ENCODE results near the gene C10orf143. TPM values are rescaled to one million over a fixed set of nuclear protein-coding genes. Genes with fewer than 3 reads are reported as not detected.
A peak's percentile ranks its signal among the peaks of the same experiment; 100 is the strongest.
"Not testable (repeated sequence)": the region's sequence is repeated elsewhere in the genome, so short reads cannot be mapped to it uniquely, and the experiment has no call there.

Gene C10orf143
- total RNA-seq, 1 donor from 2014 or later: 1.6 TPM

DNA sequence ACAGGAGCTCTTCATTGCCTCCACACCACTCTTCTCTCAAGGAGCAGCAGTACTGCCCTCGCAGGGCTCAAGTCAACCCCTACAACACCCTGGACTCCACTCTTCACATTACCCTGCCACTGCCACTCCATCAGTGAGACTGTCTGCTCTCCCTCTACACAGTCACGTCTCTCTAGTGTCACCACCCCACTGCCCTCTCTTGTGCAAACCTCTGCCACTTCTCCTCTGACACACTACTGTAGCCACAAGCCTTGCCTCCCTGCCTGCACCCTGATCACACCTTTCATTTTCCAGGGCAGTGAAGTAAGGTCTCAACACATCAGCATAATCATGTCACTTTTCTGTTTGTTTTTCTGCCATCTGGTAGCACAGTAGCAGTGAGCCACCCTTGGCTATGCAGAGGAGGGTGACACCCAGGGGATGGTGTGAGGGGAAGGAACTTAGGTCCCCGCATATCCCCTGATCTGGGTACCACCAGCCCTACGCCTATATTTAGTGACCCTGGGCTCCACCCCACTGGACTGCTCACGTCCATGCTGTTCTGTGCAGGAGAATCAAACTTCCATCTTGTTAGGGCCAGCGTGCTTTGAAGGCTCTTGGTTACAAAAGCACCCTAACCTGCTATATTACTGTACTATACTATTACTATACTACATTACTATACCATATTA, 1.6 kb downstream of the C10orf143 start:
- no peaks in the 10 kb centered on the region for H4K20me1 ChIP-seq (ENCODE audit: low read depth)
- no peaks in the 10 kb centered on the region for H3K4me1 ChIP-seq
- no peak overlapping the region for H3K27ac Mint-ChIP-seq
- H3K9ac ChIP-seq: no peak overlapping the region
- no peak for TF ChIP-seq EZH2 (IDR thresholded peaks at IDR 0.05)
- H3K27ac ChIP-seq: no peak overlapping the region
- H3K27me3 Mint-ChIP-seq (ENCODE audit: insufficient read depth, low read depth): peaks cover 5% of the 10 kb centered on the region
- peaks cover 8% of the 10 kb centered on the region for H3K27me3 ChIP-seq
- H3K79me2 ChIP-seq (ENCODE audit: low read depth): peaks cover 18% of the 10 kb centered on the region
- H3K36me3 Mint-ChIP-seq: peaks cover 2% of the 10 kb centered on the region
- H3K36me3 ChIP-seq: peaks cover 3% of the 10 kb centered on the region
- H3K4me2 ChIP-seq: peak overlapping the region; percentile 91
- peak overlapping the region; percentile 59 for H3K4me3 ChIP-seq
- H2AFZ ChIP-seq (replicated peaks): no peak overlapping the region
- H3F3A ChIP-seq (ENCODE audit: low read depth): peaks cover 11% of the 10 kb centered on the region
- peaks cover 17% of the 10 kb centered on the region for H3K4me1 Mint-ChIP-seq
- peaks cover 2% of the 10 kb centered on the region for H3K9me3 Mint-ChIP-seq
- no peaks in the 10 kb centered on the region for H3K9me3 ChIP-seq (ENCODE audit: low read depth)
- no peak for DNase-seq (ENCODE audit: low spot score)
- H3K4me3 Mint-ChIP-seq: peak overlapping the region; percentile 13

GRCh38 chr10:130108146-130108545, 2.5 kb downstream of the C10orf143 start:
- not testable (repeated sequence) for H3K27ac ChIP-seq; H3K9me3 ChIP-seq (ENCODE audit: low read depth); H2AFZ ChIP-seq (replicated peaks); H3K4me1 ChIP-seq; H3K27me3 Mint-ChIP-seq (ENCODE audit: insufficient read depth, low read depth); DNase-seq (ENCODE audit: low spot score); H3K4me3 ChIP-seq; H3K4me2 ChIP-seq; H3K36me3 Mint-ChIP-seq; H3K36me3 ChIP-seq; H3K27me3 ChIP-seq; H3K9me3 Mint-ChIP-seq; H3K9ac ChIP-seq; H3K27ac Mint-ChIP-seq; H4K20me1 ChIP-seq (ENCODE audit: low read depth); H3K4me3 Mint-ChIP-seq
- Histone ChIP-seq H3K79me2 (ENCODE audit: low read depth) (peaks cover 18% of the 10 kb centered on the region), H3F3A (ENCODE audit: low read depth) (peaks cover 11% of the 10 kb centered on the region)
- H3K4me1 Mint-ChIP-seq: peaks cover 17% of the 10 kb centered on the region

DNA sequence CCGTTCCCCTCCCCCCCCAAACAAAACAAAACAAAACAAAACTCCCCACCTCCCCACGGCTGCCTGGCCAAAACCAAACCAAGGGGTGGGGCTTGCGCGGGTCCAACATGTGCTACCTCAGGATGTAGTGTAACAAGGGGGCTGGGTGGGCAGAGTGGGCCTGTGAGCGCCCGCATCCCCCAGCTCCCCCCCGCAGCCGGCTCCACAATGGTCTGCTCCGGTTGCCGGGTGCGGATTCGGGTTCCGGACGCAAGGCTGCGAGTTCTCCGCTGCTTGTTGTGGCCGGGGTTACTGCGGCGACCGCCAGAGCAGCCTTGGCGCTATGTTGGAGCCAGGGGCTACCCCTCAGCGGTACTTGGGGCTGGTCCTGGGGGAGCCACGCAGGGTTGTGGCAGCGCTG, 4.9 kb downstream of the C10orf143 start:
- H3K27ac Mint-ChIP-seq: no peak overlapping the region
- peaks cover 8% of the 10 kb centered on the region for H3K27me3 ChIP-seq
- no peaks in the 10 kb centered on the region for H3K4me1 ChIP-seq
- DNase-seq (ENCODE audit: low spot score): peak; percentile 54
- peaks cover 11% of the 10 kb centered on the region for H3F3A ChIP-seq (ENCODE audit: low read depth)
- H3K36me3 Mint-ChIP-seq: no peaks in the 10 kb centered on the region
- no peak overlapping the region for H2AFZ ChIP-seq (replicated peaks)
- no peaks in the 10 kb centered on the region for H3K9me3 ChIP-seq (ENCODE audit: low read depth)
- no peak overlapping the region for H3K27ac ChIP-seq
- H3K4me3 Mint-ChIP-seq: no peak overlapping the region
- peaks cover 13% of the 10 kb centered on the region for H3K4me1 Mint-ChIP-seq
- no peaks in the 10 kb centered on the region for H3K9me3 Mint-ChIP-seq
- TF ChIP-seq EZH2phosphoT487 (IDR thresholded peaks at IDR 0.05): no peak
- TF ChIP-seq, protein P1, sequence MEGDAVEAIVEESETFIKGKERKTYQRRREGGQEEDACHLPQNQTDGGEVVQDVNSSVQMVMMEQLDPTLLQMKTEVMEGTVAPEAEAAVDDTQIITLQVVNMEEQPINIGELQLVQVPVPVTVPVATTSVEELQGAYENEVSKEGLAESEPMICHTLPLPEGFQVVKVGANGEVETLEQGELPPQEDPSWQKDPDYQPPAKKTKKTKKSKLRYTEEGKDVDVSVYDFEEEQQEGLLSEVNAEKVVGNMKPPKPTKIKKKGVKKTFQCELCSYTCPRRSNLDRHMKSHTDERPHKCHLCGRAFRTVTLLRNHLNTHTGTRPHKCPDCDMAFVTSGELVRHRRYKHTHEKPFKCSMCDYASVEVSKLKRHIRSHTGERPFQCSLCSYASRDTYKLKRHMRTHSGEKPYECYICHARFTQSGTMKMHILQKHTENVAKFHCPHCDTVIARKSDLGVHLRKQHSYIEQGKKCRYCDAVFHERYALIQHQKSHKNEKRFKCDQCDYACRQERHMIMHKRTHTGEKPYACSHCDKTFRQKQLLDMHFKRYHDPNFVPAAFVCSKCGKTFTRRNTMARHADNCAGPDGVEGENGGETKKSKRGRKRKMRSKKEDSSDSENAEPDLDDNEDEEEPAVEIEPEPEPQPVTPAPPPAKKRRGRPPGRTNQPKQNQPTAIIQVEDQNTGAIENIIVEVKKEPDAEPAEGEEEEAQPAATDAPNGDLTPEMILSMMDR (IDR thresholded peaks at IDR 0.05): no peak
- TF ChIP-seq EZH2 (IDR thresholded peaks at IDR 0.05): no peak
- peak overlapping the region; percentile 53 for H3K4me2 ChIP-seq
- peaks cover 15% of the 10 kb centered on the region for H3K79me2 ChIP-seq (ENCODE audit: low read depth)
- H3K9ac ChIP-seq: no peak overlapping the region
- no peaks in the 10 kb centered on the region for H4K20me1 ChIP-seq (ENCODE audit: low read depth)
- H3K4me3 ChIP-seq: peak overlapping the region; percentile 18
- peaks cover 5% of the 10 kb centered on the region for H3K27me3 Mint-ChIP-seq (ENCODE audit: insufficient read depth, low read depth)
- H3K36me3 ChIP-seq: no peaks in the 10 kb centered on the region

DNA sequence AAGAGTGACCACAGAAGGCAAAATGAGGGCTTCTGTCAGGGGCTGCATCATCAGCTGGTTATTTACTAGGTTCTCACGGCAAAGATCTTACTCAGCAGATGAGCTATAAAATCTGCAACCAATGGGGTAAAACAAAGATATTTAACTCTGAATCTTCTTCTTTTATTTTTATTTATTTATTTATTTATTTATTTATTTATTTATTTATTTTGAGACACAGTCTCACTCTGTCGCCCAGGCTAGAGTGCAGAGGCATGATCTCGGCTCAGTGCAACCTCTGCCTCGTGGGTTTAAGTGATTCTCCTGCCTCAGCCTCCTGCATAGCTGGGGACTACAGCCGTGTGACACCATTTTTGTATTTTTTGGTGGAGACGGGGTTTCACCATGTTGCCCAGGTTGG, 11.3 kb downstream of the C10orf143 start:
- no peaks in the 10 kb centered on the region for H3K4me1 Mint-ChIP-seq
- no peaks in the 10 kb centered on the region for H4K20me1 ChIP-seq (ENCODE audit: low read depth)
- no peaks in the 10 kb centered on the region for H3K9me3 ChIP-seq (ENCODE audit: low read depth)
- H3K27ac Mint-ChIP-seq: no peak overlapping the region
- no peaks in the 10 kb centered on the region for H3K4me1 ChIP-seq
- H3K4me3 Mint-ChIP-seq: no peak overlapping the region
- no peak overlapping the region for H2AFZ ChIP-seq (replicated peaks)
- H3K27ac ChIP-seq: no peak overlapping the region
- H3K79me2 ChIP-seq (ENCODE audit: low read depth): no peaks in the 10 kb centered on the region
- H3K9me3 Mint-ChIP-seq: peaks cover 3% of the 10 kb centered on the region
- no peak overlapping the region for H3K4me3 ChIP-seq
- no peaks in the 10 kb centered on the region for H3K36me3 ChIP-seq
- no peak for TF ChIP-seq EZH2phosphoT487 (IDR thresholded peaks at IDR 0.05)
- no peak for TF ChIP-seq EZH2 (IDR thresholded peaks at IDR 0.05)
- TF ChIP-seq, protein P1 (IDR thresholded peaks at IDR 0.05): no peak
- no peak overlapping the region for H3K4me2 ChIP-seq
- H3K27me3 Mint-ChIP-seq (ENCODE audit: insufficient read depth, low read depth): peaks cover 6% of the 10 kb centered on the region
- DNase-seq (ENCODE audit: low spot score): no peak
- no peaks in the 10 kb centered on the region for H3K27me3 ChIP-seq
- H3K36me3 Mint-ChIP-seq: no peaks in the 10 kb centered on the region
- H3K9ac ChIP-seq: no peak overlapping the region
- H3F3A ChIP-seq (ENCODE audit: low read depth): no peaks in the 10 kb centered on the region

GRCh38 chr10:130090565-130090964, 20.1 kb downstream of the C10orf143 start:
- not testable (repeated sequence) for H3K4me3 ChIP-seq; H3K27ac Mint-ChIP-seq; H3K4me2 ChIP-seq; H3K79me2 ChIP-seq (ENCODE audit: low read depth); H3F3A ChIP-seq (ENCODE audit: low read depth); H3K27me3 Mint-ChIP-seq (ENCODE audit: insufficient read depth, low read depth); H3K36me3 Mint-ChIP-seq; H3K4me1 ChIP-seq; H3K4me1 Mint-ChIP-seq; H4K20me1 ChIP-seq (ENCODE audit: low read depth); H3K9ac ChIP-seq; H3K4me3 Mint-ChIP-seq; H3K27me3 ChIP-seq; DNase-seq (ENCODE audit: low spot score); H3K9me3 Mint-ChIP-seq; H2AFZ ChIP-seq (replicated peaks); H3K36me3 ChIP-seq; H3K9me3 ChIP-seq (ENCODE audit: low read depth); H3K27ac ChIP-seq
